Testis (tissue), 2 donors: ENCODE data around the gene TMEM164.

Experiments used
- CTCF ChIP-seq, 3 experiments: fragments of 450-650 bp in 2 of 3; fragments of 200-600 bp in 1 of 3; sonication (generic) in 1 of 3; IDR thresholded peaks; one replicate each; pipeline ENCODE4 v1.5.1; 2016 to 2019; ENCODE audit warnings: antibody characterized with exemption in 3 of 3, mild to moderate bottlenecking in 2 of 3, moderate library complexity in 1 of 3
- POLR2A ChIP-seq: fragments of 450-650 bp; IDR thresholded peaks from one replicate; pipeline ENCODE4 v1.6.1; 2017; ENCODE audit warnings: antibody characterized with exemption, mild to moderate bottlenecking, moderate library complexity

DNA sequence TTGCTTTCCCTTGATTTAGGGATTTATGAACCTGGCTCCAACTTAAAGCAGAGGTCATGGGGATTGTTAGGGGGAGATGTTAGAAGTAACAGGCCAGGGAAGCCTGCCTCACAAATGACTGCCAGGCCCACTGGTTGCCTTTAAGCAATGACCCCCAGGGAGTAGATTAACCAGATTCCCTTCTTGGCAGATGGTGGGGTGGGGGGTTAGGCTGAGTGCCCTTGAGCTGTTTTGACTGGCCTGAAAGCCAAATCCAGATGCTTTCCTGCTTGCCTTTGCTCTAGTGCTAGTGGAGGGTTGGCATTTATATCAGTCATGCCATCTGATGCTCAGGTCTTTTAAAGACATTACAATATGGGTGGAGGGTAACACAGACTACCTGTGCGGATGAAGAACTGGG lies 128.1 kb downstream of the TMEM164 start:
- TF ChIP-seq CTCF (IDR thresholded peaks at IDR 0.05) (no peak), POLR2A (no peak)
